ENCODE data around the gene NRL. TPM values are rescaled to one million over a fixed set of nuclear protein-coding genes. Genes with fewer than 3 reads are reported as not detected.

NRL gene
- total and polyA plus RNA-seq, 12 donors: 2.2 to 20.2 (median 4.5) TPM

DNA sequence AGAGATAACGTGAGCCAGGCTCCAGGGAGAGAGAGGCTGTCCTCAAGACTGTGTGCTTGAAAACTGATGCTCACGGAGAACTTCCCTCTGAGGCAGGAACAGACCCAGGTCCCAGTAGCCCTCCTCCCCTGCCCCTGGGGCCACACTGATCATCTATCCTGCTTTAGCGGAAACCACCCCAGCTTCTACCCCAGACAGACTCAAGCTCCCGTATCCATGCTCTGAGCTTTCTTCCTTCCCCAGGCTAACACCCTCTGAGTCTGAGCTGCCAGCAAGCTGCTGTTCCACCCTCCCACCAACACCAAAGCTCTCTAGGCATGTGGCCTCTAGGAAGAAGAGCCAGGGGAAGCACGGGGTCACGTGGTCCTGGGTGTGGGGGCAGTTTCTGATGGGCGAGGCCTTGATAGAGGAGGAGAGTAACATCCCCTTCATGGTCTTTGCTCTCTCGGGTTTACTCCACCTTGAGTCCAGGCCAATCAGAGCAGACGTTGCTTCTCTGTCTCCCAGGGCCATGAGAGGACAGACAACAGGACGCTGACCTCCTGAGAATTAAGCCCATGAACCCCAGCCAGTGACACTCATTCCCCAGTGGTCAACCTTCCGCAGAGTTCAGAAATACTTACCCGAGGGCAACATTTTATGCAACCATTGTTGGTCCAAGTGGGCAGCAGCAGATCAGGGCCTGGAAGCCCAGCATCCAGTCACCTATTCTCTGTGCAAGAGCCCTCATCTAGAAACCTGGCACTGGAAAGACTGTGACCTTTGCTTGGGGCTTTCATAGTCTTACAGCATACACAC, 19.3 kb downstream of the NRL start:
- peak overlapping the region in 1 of 4 donors; percentile 82 for H3K4me3 ChIP-seq
- DNase-seq: peak in 4 of 7 donors; percentile 30 to 72 (median 45)

DNA sequence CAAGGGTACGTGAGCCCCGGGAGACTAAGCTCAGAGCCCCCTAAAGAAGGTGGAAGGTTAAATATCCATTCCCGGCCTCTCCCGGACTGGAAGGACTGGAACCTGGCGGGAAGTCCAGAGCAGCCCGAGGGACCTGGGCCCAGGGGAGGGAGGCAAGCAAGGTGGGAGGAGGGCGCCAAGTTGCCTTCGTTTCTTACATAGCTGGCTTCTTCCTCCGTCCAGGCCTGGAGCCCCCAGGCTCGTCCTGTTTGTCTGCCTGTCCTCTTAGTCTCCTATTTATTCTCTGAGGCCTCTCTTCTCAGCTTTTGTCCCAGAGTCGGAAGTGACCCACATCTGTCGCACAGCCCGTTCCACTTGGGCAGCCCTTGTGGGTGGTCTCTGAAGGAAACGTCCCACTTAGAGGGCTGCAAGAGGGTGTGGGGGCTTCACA, 19.9 kb downstream of the NRL start:
- 18 to 45% (median 26%) methylated on average over 6 to 14 of the region's 14 CpGs for WGBS, 4 donors
- DNase-seq: no peak
- H3K36me3 ChIP-seq (replicated peaks in 1 of 2): peaks cover 0 to 11% of the 10 kb centered on the region in 2 donors

More for the DNA sequence above, 19.3 kb downstream of the NRL start:
- H3K4me1 ChIP-seq (replicated peaks in 1 of 2): peaks cover 4 to 21% of the 10 kb centered on the region in 2 donors
- no peak for TF ChIP-seq POLR2A (IDR thresholded peaks at IDR 0.05)
- TF ChIP-seq, protein P1, sequence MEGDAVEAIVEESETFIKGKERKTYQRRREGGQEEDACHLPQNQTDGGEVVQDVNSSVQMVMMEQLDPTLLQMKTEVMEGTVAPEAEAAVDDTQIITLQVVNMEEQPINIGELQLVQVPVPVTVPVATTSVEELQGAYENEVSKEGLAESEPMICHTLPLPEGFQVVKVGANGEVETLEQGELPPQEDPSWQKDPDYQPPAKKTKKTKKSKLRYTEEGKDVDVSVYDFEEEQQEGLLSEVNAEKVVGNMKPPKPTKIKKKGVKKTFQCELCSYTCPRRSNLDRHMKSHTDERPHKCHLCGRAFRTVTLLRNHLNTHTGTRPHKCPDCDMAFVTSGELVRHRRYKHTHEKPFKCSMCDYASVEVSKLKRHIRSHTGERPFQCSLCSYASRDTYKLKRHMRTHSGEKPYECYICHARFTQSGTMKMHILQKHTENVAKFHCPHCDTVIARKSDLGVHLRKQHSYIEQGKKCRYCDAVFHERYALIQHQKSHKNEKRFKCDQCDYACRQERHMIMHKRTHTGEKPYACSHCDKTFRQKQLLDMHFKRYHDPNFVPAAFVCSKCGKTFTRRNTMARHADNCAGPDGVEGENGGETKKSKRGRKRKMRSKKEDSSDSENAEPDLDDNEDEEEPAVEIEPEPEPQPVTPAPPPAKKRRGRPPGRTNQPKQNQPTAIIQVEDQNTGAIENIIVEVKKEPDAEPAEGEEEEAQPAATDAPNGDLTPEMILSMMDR (IDR thresholded peaks at IDR 0.05): no peak
- 49 to 67% (median 59%) methylated on average over 11 to 12 of the region's 12 CpGs for WGBS, 4 donors
- intact Hi-C loops (cut with DNase I): no loop called here
- peaks cover 0 to 11% of the 10 kb centered on the region in 2 donors for H3K36me3 ChIP-seq (replicated peaks in 1 of 2)
- peak overlapping the region in 4 of 5 donors; percentile 83 to 91 (median 90) for H3K27ac ChIP-seq
- no peaks in the 10 kb centered on the region for H3K9me3 ChIP-seq (replicated peaks in 1 of 3)
- H3K27me3 ChIP-seq: no peaks in the 10 kb centered on the region

DNA sequence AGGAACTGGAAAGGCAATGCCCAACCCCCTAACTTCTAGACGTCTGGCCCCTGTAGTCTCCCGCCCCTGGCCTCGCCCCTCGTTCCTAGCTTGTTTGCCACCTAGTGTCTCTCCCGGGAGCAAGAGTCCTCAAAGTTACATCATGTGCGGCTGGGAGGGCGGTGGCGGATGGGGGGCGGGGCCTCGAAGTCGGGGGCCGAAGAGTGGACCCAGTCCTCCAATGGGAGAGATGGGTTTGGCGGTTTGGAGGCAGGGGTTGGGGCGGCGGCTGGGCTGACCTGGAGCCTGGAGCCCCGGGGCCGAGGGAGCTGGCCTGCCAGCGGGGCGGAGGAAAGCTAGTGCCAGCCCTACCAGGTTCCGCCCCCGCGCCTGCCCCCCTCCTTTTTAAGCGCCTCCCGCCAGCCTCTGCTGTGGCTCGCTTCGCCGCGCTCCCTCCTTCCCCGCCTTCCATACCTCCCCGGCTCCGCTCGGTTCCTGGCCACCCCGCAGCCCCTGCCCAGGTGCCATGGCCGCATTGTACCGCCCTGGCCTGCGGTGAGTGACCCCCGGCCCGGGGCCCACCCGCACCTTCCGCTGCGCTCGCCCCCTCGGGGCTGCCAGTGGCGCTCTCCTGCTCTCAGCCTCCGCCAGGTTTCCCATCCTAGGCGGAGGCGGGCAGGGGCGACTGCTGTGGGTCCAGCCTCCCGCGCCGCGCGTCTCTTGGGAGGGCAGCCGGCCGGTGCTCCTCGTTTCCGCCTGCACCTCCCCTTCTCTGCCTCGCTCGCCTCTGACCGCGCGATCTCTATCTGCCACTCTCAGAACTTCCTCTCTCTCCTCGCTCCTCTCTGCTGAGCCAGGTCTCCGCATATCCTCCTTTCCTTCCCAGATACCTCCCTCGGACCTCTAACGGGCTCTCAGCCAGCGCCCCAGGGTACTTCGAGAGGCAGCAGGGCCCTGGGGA, 20.6 kb downstream of the NRL start, which contains the start of gene PCK2:
TSS of gene PCK2 (plus strand) at position 411 of the 940 bp plus-strand sequence. CDS start at position 506, 95 bp downstream.
- intact Hi-C loops (cut with DNase I): loop anchor here (5.0 kb wide), 1 partner anchor 37 kb away; no protein-coding TSS in a partner anchor
- peak within 1 kb of the TSS; percentile 72 to 96 (median 84) for H3K4me3 ChIP-seq

More for the DNA sequence above, 19.9 kb downstream of the NRL start:
- Histone ChIP-seq H3K4me3 (peak overlapping the region in 3 of 4 donors; percentile 82 to 96 (median 85)), H3K9me3 (replicated peaks in 1 of 3) (no peaks in the 10 kb centered on the region), H3K27me3 (no peaks in the 10 kb centered on the region), H3K4me1 (replicated peaks in 1 of 2) (peaks cover 4 to 21% of the 10 kb centered on the region in 2 donors), H3K27ac (peak overlapping the region; percentile 55 to 91 (median 89))
- intact Hi-C loops (cut with DNase I): loop anchor here (5.0 kb wide), 1 partner anchor 38 kb away; no protein-coding TSS in a partner anchor
- TF ChIP-seq, protein P1 (IDR thresholded peaks at IDR 0.05): no peak
- no peak for TF ChIP-seq POLR2A (IDR thresholded peaks at IDR 0.05)

More for the DNA sequence above, 20.6 kb downstream of the NRL start, which contains the start of gene PCK2:
- H3K4me1 ChIP-seq (replicated peaks in 1 of 2): peaks cover 4 to 21% of the 10 kb centered on the region in 2 donors
- H3K9me3 ChIP-seq (replicated peaks in 1 of 3): no peaks in the 10 kb centered on the region
- H3K27me3 ChIP-seq: no peaks in the 10 kb centered on the region
- 0 to 1% (median 1%) methylated on average over 29 to 68 of the region's 68 CpGs for WGBS, 4 donors
- peaks cover 0 to 11% of the 10 kb centered on the region in 2 donors for H3K36me3 ChIP-seq (replicated peaks in 1 of 2)
- peak within 1 kb of the TSS; percentile 55 to 91 (median 89) for H3K27ac ChIP-seq
- TF ChIP-seq, protein P1 (IDR thresholded peaks at IDR 0.05): peak in 3 of 6 experiments; percentile 8 to 25 (median 14)
- peak; percentile 46 to 64 for TF ChIP-seq POLR2A (IDR thresholded peaks at IDR 0.05)
- peak; percentile 86 to 97 (median 95) for DNase-seq
